Mucosa of descending colon (tissue), 3 donors: ENCODE data around the gene TBC1D2. TPM values are rescaled to one million over a fixed set of nuclear protein-coding genes. Genes with fewer than 3 reads are reported as not detected.

Experiments
- ATAC-seq: fragments of 200-7000 bp; cut with Tn5 transposase; one replicate; pipeline ENCODE4 v1.9.1; 2020; ENCODE audit warnings: mild to moderate bottlenecking, moderate library complexity
- DNase-seq, 3 donors: peaks; one replicate each; pipeline ENCODE4 v3.0.0-alpha.2; 2020
- H3K36me3 ChIP-seq: fragments of 200-600 bp; one replicate; pipeline ENCODE4 v1.8.0; 2021; ENCODE audit warnings: low read depth, mild to moderate bottlenecking
- H3K4me1 ChIP-seq: fragments of 200-600 bp; one replicate; pipeline ENCODE4 v1.8.0; 2021; ENCODE audit warnings: low read depth, mild to moderate bottlenecking
- H3K4me3 ChIP-seq: fragments of 200-600 bp; one replicate; pipeline ENCODE4 v1.8.0; 2021; ENCODE audit warnings: mild to moderate bottlenecking
- H3K9me3 ChIP-seq: fragments of 200-600 bp; one replicate; pipeline ENCODE4 v1.8.0; 2021; ENCODE audit warnings: mild to moderate bottlenecking
- intact Hi-C, 2 donors: fragments of 100-400 bp; cut with DNase I in 1 of 2; cut with micrococcal nuclease in 1 of 2; formaldehyde crosslinking; loops; one replicate each; pipeline versions ENCODE4 v1.11.0 to v1.11.1; 2022; cut with DNase I, micrococcal nuclease
- total RNA-seq, 3 donors: library from RNA; stranded (reverse); fragmentation: NEBNext Ultra II Directional in 2 of 3; extraction: Animal tissue kit (Norgen Biotek cat#: 25700) in 2 of 3; gene quantifications; one replicate each; pipeline versions ENCODE4 v1.2.1 to v1.2.4, GENCODE V29; 2021 to 2023
- TF ChIP-seq, protein P1 (sequence below): fragments of 200-600 bp; IDR thresholded peaks from one replicate; pipeline ENCODE4 v1.8.0; 2022; ENCODE audit warnings: antibody characterized with exemption, mild to moderate bottlenecking
- donor health status: DM: no; HTN: no; CAD: no; lungs with moderate emphysema.
- donor health status: DM: no; HTN: no; CAD: no.
- donor health status: DM: no; HTN: yes; CAD: no.

The TBC1D2 gene
- total RNA-seq, 3 donors from 2014 or later, result 19.5 to 33.5 (median 26.9) TPM

DNA sequence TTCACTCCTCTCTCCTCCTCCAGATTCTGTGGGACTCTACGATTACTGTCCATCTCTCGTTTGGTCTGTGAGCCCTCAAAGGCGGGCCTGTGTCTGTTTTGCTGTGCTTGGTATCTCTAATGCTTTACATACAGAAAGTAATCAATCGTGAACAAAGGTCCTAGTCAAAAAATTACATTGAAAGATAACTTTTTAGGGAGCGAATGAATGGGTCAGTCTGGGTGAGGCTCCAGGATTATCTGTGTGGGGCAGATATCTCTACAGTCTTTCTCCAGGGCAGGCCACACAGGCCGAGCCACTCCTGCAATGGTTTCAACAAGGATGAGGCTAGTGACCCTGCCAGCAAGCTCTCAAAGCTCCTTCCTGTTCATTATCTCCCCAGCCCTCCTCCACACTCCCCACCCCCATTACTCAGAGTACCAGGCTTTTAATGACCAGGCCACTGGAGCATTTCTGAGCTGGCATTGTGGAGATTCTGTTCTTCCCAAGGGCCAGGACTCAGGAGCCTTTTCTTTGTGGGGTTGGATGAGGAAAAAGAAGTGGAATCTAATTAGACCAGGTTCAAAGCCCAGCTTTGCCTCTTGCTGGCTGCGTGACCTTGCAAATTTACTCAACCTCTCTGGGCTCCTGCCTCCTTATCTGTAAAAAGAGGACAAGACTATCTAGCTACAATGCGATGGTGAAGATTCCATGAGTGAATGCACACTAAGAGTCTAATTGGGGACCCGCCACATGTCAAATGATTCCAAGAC is 73.2 kb downstream of the TBC1D2 start:
- DNase-seq, result no peak
- intact Hi-C loops, result no loop called here

DNA sequence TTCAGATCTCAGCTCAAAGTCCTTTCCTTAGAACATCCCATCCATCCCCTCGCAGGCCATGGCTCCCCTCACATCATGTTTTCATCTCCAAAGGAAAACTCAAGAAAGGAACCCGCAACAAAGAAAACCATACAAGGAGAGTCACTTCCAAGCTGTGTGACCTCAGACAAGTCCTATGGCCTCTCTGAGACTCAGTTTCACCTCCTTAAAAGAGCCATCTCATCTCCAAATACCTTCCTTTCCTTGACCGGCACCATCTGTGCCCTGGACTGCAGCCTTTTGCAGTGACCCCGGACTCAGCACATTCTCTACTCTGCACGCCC is 73.7 kb downstream of the TBC1D2 start:
- intact Hi-C loops, result no loop called here
- peaks cover under 1% of the 10 kb centered on the region for H3K4me1 ChIP-seq
- H3K36me3 ChIP-seq, result no peaks in the 10 kb centered on the region
- TF ChIP-seq, protein P1, sequence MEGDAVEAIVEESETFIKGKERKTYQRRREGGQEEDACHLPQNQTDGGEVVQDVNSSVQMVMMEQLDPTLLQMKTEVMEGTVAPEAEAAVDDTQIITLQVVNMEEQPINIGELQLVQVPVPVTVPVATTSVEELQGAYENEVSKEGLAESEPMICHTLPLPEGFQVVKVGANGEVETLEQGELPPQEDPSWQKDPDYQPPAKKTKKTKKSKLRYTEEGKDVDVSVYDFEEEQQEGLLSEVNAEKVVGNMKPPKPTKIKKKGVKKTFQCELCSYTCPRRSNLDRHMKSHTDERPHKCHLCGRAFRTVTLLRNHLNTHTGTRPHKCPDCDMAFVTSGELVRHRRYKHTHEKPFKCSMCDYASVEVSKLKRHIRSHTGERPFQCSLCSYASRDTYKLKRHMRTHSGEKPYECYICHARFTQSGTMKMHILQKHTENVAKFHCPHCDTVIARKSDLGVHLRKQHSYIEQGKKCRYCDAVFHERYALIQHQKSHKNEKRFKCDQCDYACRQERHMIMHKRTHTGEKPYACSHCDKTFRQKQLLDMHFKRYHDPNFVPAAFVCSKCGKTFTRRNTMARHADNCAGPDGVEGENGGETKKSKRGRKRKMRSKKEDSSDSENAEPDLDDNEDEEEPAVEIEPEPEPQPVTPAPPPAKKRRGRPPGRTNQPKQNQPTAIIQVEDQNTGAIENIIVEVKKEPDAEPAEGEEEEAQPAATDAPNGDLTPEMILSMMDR, result no peak
- ATAC-seq (no peak), DNase-seq (no peak)
- no peak overlapping the region for H3K4me3 ChIP-seq
- no peaks in the 10 kb centered on the region for H3K9me3 ChIP-seq

More for the DNA sequence above, 73.2 kb downstream of the TBC1D2 start:
- ATAC-seq, result no peak
- no peaks in the 10 kb centered on the region for H3K4me1 ChIP-seq
- no peak overlapping the region for H3K4me3 ChIP-seq
- no peaks in the 10 kb centered on the region for H3K9me3 ChIP-seq
- H3K36me3 ChIP-seq, result no peaks in the 10 kb centered on the region
- TF ChIP-seq, protein P1, result no peak

DNA sequence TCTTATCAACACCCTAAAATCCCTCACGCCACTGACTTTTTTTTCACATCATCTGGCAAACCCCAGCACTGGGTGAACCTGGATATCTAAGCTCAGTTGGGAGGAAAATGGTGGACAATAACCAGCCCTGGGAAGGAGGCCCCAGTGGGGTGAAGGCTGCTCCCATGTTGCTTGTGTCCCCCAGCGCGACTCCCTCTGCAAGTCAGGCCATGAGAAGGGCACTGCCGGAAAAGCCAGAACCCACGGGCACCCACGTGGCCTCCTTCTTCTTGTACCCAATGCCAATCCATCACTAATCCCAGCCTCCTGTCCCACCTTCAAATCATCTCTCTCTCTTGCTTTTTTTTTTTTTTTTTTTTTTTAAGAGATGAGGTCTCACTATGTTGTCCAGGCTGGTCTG is 74.5 kb downstream of the TBC1D2 start:
- Histone ChIP-seq H3K9me3 (no peaks in the 10 kb centered on the region), H3K4me3 (no peak overlapping the region), H3K36me3 (no peaks in the 10 kb centered on the region), H3K4me1 (peaks cover 7% of the 10 kb centered on the region)
- intact Hi-C loops, result no loop called here
- ATAC-seq (no peak), DNase-seq (peak in 1 of 3 donors; percentile 25)
- TF ChIP-seq, protein P1, result no peak

DNA sequence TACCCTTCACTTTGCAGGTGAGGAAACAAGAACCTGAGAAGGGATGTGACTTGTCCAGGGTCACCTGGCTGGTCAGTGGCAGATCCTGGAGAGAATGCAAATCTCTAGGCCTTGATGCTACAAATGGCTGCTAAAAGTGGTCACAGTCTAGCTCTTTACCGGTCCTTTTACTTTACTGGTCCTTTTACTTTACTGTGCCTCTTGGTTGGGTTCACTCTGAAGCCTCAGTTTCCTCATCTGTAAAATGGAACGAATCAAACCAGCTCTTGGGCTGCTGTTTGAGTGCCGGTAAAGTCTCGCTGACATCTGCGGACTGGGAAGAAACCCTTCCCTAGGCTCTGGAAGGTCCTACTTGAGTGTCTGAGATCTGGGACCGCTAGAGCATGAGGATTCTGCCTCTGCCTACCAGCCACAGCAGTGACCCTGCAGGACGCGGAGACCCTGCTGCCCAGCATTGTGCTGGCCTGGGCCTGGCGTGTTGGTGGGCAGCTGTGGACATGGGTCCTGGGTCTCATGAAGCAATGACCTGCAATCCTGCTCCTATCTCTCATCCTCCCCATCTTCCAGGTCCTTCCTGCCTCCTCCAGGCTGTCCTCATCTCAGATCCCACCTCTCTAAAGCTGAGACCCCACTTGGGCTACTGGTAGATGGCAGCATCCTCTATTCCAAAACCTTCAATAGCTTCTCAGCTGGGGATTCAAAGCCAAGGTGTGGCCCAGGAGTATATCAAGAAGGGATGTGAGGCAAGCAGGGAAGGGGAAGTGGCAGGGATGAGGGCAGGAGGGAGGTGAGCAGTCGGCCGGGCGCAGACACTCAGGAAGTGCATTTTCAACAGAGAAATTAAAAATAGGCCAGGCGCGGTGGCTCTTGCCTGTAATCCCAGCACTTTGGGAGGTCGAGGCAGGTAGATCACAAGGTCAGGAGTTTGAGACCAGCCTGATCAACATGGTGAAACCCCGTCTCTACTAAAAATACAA is 76.3 kb downstream of the TBC1D2 start:
- Histone ChIP-seq H3K4me3 (no peak overlapping the region), H3K4me1 (peaks cover 7% of the 10 kb centered on the region), H3K36me3 (no peaks in the 10 kb centered on the region), H3K9me3 (no peaks in the 10 kb centered on the region)
- intact Hi-C loops, result no loop called here
- peak in 1 of 3 donors; percentile 37 for DNase-seq
- TF ChIP-seq, protein P1, result no peak
- no peak for ATAC-seq

DNA sequence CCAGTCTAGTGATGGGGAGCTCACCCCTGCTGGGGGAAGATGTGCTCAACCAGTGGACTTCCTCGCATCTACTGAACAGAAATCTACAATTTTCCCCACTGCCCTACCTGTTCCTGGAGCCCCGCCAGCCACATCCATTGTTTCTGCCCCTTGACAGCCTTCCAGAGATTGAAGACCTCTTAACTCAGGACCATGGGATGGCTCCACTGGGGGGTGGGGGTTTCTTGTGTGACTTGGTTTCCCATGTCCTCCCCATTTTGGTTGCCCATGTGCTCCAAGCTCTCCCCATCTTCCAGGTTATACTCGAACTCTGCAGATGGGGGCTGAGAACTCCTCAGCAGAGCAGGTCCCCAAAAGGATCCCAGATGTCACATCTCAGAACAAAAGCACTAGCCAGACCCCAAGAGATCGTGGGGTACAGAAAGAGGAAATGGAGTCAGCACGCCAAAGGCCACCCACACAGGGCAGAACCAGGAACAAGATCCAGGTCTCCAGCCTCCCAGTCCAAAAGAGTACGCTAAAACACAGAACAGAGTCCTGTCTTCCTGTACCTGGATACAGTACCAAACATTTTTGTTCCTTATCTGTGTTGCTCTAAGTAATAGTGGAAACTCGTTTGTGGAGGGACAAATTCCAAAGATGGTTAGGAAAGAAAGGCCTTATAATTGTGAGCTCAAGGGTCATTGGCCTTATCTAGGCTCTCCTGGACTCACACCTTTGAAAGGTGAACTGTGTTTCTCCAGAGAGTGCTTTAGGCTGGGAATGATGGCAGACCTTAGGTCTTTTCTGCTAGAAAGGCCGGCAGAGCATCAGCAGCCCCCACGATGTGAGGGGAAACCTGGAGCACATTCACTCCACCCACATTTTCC is 78.8 kb downstream of the TBC1D2 start:
- peak in 1 of 3 donors; percentile 18 for DNase-seq
- Histone ChIP-seq H3K4me1 (peaks cover 7% of the 10 kb centered on the region), H3K36me3 (no peaks in the 10 kb centered on the region), H3K4me3 (no peak overlapping the region), H3K9me3 (no peaks in the 10 kb centered on the region)
- intact Hi-C loops, result no loop called here
- TF ChIP-seq, protein P1, result no peak
- peak; percentile 80 for ATAC-seq
